Left renal cortex interstitium (tissue), 4 donors: Measurements from ENCODE around the gene NLGN2. TPM values are rescaled to one million over a fixed set of nuclear protein-coding genes. Genes with fewer than 3 reads are reported as not detected.
"Not testable (repeated sequence)": the region's sequence is repeated elsewhere in the genome, so short reads cannot be mapped to it uniquely, and the experiment has no call there.

ENCODE experiments used
- DNase-seq, 4 donors: peaks; one replicate each; pipeline ENCODE4 v3.0.0-alpha.2; 2013; ENCODE audit warnings: low read depth in 4 of 4, low spot score in 2 of 4, missing footprints in 1 of 4
- polyA plus RNA-seq, 4 donors: library from polyadenylated mRNA; unstranded; fragments of 120-200 nt; gene quantifications; one replicate each; pipeline ENCODE4 v1.2.1, GENCODE V29; 2013; ENCODE audit not compliant: insufficient read length in 4 of 4

NLGN2 gene
- polyA plus RNA-seq = 10 to 100 TPM; 17.5 to 38.6 (median 30.2) TPM

DNA sequence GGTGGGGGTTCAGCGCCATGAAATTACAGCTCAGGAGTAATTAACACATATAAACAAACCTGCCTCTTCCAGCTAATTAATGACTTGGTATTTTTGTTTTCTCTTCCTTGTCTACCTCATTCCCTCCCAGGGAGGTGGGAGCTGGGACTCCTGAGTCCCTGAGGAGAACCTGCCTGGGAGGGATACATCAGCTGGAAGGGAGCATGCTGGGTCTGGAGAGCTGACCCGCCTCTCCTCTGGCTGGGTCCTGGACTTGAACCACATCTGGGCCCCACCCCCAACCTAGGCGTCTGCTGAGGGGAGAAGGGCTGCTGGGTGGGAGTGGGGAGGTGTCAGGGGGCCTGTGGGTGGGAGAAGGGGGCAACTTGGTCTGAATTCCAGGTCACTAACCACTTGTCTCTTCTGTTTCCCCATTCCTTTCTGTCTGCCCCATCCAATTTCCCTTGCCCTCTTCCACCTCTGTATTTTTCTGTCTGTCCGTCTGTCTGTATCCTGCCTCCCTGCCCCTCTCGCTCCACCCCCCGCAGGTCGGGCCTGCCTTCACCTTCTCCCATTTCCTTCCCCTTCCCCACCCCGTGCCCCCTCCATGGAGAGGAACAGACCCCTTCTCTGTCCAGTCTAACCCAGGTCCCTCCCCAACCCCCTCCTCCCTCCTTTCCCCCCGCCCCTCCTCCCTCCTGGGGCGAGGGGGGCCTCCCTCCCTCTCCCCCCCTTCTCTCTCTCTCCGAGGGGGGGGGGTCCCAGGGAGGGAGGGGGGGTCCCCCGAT, at the start of gene NLGN2:
NLGN2 (plus strand) TSS at position 361 of the 767 bp plus-strand sequence. CDS start 411 bp downstream, outside the sequence.
- no peak for DNase-seq

DNA sequence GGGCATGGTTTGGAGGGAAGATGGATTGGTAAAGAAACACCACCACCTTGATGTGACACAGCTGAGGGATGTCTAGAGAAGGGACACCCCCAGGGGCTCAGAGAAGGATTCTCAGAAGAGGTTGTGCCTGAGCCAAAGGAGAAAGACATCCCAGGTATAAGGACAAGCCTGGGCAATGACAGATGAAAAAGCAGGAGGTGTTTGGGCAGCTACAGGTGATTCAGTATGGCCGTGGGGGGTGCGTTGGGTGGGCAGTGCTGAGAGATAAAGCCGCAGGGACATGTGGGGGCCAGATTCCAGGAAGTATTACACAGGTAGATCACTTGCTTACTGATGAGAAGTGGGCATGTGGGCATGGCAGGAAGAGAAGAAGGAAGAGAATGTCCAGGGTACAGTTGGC, 45.7 kb upstream of the NLGN2 start:
- no peak for DNase-seq

DNA sequence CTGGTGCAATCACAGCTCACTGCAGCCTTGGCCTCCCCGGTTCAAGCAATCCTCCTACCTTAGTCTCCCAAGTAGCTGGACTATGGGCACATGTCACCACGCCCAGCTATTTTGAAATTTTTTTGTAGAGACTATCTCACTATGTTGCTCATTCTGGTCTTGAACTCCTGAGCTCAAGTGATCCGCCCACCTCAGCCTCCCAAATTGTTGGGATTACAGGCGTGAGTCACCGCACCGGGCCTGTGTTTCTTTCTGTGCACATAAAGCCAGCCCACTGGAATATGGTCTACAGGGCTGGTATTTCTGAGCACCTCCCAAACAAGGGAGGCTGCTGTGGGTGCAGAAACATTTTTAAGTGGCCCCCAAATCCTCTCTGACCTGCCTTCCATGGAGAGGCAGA, 44.3 kb upstream of the NLGN2 start:
- DNase-seq = no peak

DNA sequence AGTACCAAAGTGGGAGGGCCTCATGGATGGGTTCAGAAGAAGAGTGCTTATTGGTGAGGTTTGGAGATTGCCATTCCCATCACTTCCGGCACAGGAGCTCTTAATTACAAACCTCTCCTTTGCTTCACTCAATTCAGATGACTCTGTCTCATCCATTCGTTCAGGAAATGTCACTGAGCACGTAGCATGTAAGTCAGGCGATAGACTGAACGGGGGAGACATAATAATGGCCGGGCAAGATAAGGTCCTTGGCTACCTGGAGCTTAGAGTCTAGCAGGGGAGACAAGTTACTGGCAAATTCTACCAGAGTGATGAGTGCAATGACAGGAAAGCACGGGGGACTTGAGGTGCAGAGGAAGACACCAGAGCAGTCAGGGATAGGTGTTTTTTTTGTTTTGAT, 41.7 kb upstream of the NLGN2 start:
- DNase-seq = not testable (repeated sequence)

DNA sequence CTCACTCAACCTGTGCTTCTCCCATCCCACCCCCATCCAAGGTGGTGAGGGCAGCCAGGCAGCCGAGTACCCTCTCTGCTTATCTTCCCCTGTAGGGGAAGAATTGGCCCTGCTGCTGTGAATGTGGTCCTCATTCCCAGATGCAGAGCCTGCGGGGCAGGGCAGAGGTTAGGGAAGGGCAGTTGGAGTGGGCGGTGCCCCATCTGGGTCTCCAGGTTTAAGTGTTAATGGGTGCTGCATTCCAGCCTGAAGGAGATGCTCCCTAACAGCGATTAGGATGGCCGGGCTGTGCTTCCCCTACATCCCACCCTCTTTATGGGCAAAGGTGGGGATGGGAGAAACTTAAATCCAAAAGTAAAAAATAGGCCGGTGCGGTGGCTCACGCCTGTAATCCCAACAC, 40.6 kb upstream of the NLGN2 start:
- DNase-seq = no peak

DNA sequence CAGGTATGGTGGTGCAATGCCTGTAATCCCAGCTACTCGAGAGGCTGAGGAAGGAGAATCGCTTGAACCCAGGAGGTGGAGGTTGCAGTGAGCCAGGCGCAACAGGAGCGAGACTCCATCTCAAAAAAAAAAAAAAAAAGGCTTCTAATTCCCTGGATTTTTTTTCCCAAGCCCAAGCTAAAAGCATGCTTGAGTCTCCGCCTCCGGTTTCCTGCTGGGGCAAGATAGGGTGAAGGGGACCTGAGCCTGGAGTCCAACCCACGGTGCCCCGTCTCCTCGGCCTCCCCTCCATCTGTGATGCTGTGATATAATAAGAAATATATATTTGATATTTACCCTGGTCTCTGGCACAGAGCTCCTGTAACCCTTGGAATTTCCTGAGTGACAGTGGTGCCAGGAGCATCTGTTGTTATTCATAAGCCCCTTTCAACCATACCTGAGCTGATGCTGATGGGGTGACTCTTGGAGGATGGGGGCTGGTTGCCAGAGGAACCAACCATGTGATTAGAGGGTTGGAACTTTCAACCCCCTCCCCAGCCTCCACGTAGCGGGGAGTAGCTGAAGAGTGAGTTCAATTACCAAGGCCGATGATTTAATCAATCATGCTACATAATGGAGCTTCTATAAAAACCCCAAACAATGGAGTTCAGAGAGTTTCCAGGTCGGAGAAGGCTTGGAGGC, 39.6 kb upstream of the NLGN2 start:
- no peak for DNase-seq

DNA sequence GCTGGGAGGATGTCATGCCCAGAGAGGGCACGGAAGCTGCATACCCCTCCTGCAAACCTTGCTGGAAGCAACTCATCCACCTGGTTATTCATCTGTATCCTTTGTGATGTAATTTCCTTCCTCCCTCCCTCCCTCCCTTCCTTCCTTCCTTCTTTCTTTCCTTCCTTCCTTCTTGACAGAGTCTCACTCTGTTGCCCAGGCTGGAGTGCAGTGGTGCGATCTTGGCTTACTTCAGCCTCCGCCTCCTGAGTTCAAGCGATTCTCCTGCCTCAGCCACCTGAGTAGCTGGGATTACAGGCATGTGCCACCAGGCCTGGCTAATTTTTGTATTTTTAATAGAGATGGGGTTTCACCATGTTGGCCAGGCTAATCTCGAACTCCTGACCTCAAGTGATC, 39.0 kb upstream of the NLGN2 start:
- DNase-seq = not testable (repeated sequence)

DNA sequence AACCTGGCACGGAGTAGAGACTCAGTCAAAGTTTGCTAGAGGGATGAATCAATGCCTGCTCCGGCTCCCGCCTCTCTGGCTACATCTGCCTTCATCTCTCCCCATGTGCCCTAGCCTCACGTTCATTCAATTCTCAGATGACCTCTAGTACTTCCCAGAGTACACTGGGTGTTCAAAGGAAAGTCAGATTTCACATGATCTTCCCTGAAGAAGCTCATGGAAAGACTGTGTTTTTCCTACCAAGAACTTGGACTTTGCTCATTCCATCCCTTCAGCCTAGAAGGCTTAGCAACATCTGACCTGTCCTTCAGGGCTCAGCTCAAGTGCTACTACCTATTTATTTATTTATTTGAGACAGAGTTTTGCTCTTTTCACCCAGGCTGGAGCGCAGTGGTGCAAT, 37.8 kb upstream of the NLGN2 start:
- DNase-seq = no peak

DNA sequence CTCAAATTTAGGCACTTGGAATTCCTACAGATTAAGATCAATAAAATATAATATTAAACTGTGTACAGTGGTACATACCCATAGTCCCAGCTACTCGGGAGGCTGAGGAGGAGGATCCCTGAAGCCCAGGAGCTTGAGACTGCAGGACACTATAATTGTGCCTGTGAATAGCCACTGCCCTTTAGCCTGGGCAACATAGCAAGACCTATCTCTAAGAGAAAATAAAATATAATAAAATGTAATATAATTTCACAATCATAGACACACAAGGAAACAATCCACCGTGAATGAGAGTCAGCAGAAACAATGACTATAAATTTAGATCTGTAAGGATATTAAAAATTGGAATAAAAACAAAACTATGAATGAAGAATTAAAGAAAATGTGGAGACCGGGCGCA, 36.8 kb upstream of the NLGN2 start:
- DNase-seq = no peak

DNA sequence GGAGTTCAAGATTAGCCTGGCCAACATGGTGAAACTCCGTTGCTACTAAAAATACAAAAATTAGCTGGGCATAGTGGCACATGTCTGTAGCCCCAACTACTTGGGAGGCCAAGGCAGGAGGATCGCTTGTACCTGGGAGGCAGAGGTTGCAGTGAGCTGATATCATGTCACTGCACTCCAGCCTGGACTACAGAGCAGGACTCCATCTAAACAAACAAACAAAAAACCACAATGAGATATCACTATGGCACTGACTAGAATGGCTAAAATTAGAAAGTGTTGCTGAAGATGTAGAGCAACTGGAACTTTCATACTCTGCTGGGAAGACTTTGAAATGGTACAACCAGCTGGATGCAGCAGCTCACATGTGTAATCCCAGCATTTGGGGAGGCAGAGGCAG, 33.3 kb upstream of the NLGN2 start:
- no peak for DNase-seq

DNA sequence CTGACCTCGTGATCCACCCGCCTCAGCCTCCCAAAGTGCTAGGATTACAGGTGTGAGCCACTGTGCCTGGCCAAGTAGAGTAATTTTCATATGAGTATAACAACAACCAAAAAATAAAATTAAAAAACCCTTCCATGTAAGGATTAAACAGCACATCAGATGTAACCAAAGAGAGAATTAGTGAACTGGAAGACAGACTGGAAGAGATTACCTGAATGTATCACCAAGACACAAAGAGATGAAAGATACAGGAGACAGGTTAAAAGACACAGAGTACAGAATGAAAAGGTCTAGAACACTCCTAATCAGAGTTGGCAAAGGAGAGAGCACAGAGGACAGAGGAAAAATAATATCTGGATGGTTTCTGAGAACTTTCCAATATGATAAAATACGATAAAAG, 28.5 kb upstream of the NLGN2 start:
- no peak for DNase-seq

DNA sequence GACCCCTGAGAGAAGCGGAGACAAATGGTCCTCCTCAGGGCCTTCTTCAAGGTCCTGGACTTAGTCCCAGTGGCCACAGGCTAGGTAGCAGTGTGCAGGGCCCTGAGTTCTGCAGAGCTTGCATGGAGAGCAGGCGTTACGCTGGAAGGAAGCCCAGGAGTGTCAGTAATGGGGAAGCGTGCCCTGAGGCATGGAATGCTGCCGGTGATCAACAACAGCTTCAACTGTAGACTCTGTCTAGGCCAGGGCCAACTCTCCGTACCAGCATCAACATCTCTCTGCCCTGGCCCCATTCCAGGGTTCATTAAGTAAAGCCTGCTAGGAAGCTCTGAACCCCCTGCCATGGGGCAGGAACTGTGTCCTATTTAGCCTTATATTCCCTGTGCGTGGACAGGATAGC, 27.3 kb upstream of the NLGN2 start:
- no peak for DNase-seq

DNA sequence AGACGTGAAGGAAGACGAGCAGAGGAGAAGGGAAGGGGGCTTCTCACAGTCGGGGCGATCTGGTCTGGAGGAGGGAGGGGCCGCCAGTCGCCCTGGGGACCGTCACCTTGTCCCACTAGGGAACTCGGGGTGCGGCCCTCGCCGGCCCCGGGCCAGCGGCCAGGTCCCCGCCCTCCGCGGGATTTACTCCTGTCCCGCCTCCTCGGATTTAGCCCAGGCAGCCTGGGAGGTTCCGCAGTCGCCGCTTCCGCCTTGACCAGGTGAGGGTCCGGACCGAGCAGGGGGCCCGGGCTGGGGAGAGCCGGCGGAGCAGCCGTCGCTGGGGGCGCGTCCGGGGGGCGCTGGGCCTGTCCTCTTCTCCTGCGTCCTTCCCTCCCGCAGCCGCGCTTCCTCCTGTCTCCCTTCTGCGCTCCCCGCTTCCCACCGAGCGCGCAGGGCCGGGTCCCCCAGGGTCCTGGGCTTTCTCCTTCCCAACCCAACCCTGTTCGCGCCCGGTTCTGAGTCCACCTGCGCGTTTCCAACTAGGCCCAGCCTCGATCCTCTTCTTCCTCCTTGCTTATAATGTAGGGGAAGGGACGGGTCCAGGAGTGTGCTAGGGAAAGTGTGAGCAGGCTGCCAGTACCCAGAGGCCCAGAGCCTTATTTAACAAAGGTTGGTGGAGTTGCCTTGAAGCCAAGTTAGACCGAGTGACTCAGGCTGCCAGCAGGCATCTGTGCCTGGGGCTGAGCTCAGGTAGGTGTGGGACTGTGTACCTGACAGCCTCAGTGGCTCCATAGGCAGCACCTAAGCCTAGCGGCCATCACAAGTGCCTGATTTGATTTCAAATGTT, 26.6 kb upstream of the NLGN2 start, which contains the start of gene TNK1:
TNK1 (plus strand) TSS at position 235 of the 829 bp plus-strand sequence. CDS start 1,838 bp downstream, outside the sequence.
- DNase-seq = peak in 1 of 4 donors; percentile 13

DNA sequence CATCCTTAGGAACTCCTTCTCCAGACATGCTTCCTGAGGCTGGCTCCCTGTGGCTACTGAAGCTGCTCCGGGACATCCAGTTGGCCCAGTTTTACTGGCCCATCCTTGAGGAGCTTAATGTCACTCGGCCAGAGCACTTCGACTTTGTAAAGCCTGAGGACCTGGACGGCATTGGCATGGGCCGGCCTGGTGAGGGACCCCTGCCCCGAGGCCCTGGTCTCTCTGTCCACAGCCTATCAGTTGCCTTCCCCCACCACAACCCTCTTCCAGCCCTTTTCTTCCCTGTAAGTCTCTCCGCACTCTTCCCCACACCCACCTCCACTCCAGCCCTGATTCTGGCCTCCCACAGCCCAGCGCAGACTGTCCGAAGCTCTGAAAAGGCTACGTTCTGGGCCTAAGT, 24.7 kb upstream of the NLGN2 start:
- no peak for DNase-seq

DNA sequence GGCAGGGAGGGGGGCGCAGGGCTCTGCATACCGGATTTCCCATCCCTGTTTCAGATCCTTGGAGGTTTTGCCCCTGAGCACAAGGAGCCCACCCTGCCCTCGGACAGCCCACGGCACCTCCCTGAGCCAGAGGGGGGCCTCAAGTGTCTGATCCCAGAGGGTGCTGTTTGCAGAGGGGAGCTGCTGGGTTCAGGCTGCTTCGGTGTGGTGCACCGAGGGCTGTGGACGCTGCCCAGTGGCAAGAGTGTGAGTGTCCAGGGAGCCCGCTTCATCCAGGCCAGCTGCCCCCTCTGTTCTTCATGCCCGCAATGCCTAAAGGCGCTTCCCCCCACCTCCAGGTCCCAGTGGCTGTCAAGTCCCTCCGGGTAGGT, 24.3 kb upstream of the NLGN2 start:
- no peak for DNase-seq

DNA sequence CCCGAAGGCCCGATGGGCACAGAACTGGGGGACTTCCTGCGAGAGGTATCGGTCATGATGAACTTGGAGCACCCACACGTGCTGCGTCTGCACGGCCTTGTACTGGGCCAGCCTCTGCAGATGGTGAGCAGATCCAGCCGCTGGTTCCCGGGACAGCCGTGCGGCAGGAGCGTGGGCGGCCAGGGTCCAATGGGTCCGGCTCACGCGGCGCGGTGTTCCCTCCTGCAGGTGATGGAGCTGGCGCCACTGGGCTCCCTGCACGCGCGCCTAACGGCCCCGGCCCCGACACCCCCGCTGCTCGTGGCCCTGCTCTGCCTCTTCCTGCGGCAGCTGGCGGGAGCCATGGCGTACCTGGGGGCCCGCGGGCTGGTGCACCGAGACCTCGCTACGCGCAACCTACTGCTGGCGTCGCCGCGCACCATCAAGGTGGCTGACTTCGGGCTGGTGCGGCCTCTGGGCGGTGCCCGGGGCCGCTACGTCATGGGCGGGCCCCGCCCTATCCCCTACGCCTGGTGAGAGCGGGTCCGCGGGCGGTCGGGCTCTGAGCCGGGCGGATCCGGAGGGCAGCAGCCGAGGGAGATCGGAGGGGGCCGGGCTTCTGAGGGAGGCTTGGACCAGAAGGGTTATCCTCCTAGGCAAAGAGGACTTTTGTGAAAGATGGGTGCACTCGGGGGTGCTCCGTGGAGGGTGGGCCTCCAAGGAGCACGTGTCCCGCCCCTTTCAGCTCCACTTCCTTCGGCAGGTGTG, 23.7 kb upstream of the NLGN2 start:
- DNase-seq = no peak

DNA sequence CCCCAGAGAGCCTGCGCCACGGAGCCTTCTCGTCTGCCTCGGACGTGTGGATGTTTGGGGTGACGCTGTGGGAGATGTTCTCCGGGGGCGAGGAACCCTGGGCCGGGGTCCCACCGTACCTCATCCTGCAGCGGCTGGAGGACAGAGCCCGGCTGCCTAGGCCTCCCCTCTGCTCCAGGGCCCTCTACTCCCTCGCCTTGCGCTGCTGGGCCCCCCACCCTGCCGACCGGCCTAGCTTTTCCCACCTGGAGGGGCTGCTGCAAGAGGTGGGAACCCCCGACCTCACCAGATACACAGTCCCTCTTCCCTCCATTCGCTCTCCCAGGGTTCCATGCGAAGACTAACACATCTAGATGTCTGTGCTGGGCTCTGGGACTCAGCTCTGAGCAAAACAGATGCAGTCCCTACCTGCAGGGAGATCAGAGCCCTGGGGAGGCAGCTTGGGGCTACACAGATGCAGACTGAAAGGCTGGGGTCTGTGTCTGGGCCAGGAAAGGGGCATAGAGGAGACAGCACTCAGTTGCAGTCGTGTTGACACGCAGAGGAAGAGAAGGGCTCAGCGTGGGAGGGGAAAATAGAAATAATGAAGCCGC, 23.1 kb upstream of the NLGN2 start:
- no peak for DNase-seq

DNA sequence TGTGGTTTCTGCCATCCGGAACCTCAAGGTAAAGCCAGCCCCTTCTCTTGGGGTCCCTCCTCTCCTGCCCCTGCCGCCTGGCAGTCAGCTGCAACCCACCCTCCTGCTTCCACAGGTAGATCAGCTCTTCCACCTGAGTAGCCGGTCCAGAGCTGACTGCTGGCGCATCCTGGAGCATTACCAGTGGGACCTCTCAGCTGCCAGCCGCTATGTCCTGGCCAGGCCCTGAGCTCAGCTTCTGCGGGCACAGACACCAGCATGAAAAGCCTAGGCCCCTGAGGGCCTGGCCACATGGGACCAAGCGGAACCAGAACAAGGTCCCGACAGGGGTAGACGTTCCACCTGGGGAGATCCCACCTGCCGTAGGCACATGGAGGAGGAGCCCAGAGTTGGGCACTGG, 18.8 kb upstream of the NLGN2 start:
- DNase-seq = no peak

DNA sequence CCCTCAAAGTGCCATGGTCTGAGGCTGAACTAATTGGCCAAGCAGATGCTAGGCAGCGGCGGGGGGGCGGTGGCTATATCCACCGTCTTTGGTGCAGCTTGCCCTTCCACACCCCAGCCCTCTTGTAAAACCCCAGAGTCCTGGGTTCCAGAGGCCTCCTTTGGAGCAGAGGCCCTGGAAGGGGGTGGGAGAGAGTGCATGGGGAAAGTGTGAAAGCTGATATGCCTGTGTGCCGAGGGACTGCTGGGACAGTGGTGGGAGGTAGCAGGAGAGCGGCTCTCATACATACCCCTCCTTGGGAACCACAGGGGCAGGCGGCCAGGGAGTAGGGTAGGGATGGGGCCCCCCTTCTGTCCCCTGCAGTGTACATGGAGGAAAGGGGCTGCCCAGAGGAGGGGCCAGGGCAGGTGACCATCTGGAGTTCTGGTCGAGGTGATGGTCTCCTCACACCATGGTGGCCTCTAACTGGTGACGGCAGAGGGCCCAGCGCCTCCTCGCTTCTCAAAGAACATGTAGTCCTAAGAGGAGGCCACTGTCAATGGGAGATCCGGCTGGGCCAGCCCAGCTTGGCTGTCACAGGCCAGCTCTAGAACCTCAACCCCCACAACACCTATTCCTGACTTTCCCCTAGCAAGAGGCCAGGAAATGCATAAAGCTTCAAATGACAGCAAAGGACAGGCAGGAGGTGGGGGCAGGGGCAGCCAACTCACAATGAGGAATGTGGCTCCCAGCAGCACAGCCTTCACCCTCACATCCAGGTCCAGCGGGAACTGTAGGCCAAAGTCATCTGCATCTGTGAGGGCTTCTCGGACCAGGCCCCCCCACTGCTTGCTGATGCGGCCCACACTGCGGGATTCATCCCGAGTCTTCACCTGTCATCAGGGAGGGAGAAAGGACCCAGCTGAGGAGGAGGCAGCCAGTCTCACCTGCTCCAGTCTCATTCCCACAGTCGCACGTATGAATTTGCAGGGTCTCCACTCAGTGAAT, 17.4 kb upstream of the NLGN2 start:
- DNase-seq = no peak
